Aorta (tissue), 5 donors: ENCODE data around the gene CACNA1E. TPM values are rescaled to one million over a fixed set of nuclear protein-coding genes. Genes with fewer than 3 reads are reported as not detected.

Experiments used
- ATAC-seq: fragments of 200-7000 bp; cut with Tn5 transposase; one replicate; pipeline ENCODE4 v1.9.1; 2022; ENCODE audit warnings: moderate library complexity; ENCODE audit not compliant: low FRiP score
- DNase-seq, 2 donors: peaks; one replicate each; pipeline ENCODE4 v3.0.0-alpha.2; 2020
- H3K27ac ChIP-seq, 2 donors: one replicate each; pipeline ENCODE4 v1.5.1; 2013; ENCODE audit warnings: low read length in 2 of 2, mild to moderate bottlenecking in 2 of 2, moderate library complexity in 2 of 2, control low read depth in 1 of 2, inconsistent platforms in 1 of 2, low read depth in 1 of 2
- H3K27me3 ChIP-seq, 2 donors: one replicate each; pipeline ENCODE4 v1.6.1; 2013; ENCODE audit warnings: control low read depth in 1 of 2, low read length in 1 of 2, mild to moderate bottlenecking in 1 of 2, moderate library complexity in 1 of 2; ENCODE audit not compliant: insufficient read depth in 2 of 2, control insufficient read depth in 1 of 2
- H3K36me3 ChIP-seq, 2 donors: one replicate each; pipeline ENCODE4 v1.6.1; 2013; ENCODE audit warnings: control low read depth in 1 of 2, low read length in 1 of 2, mild to moderate bottlenecking in 1 of 2; ENCODE audit not compliant: insufficient read depth in 2 of 2, control insufficient read depth in 1 of 2
- H3K4me1 ChIP-seq, 2 donors: one replicate each; pipeline ENCODE4 v1.6.1; 2013; ENCODE audit warnings: low read length in 2 of 2, control low read depth in 1 of 2, mild to moderate bottlenecking in 1 of 2, moderate library complexity in 1 of 2; ENCODE audit not compliant: insufficient read depth in 2 of 2, control insufficient read depth in 1 of 2
- H3K4me3 ChIP-seq, 2 donors: one replicate each; pipeline ENCODE4 v1.5.1; 2013; ENCODE audit warnings: low read length in 2 of 2, control low read depth in 1 of 2, mild to moderate bottlenecking in 1 of 2
- H3K9me3 ChIP-seq: one replicate; pipeline ENCODE4 v1.6.1; 2013; ENCODE audit warnings: mild to moderate bottlenecking, low read length; ENCODE audit not compliant: control insufficient read depth
- WGBS, 2 donors: extraction: QIAGEN DNeasy Blood & Tissue Kit; methylation state at CpG; one replicate each; pipeline ENCODE4 v1.1.7; 2013; 5-methylcytosine and 5-hydroxymethylcytosine counted together
- intact Hi-C, 2 donors: fragments of 100-400 bp; cut with DNase I; formaldehyde crosslinking; loops; one replicate each; pipeline versions ENCODE4 v1.14.2 to v1.15.0; 2022
- polyA plus RNA-seq, 2 donors: library from polyadenylated mRNA; stranded (reverse); fragments of 200-250 nt; gene quantifications; one replicate each; pipeline ENCODE4 v1.2.3, GENCODE V29; 2013
- total RNA-seq, 2 donors: library from RNA; stranded (reverse); fragmentation: NEBNext Ultra II Directional; extraction: Animal tissue kit (Norgen Biotek cat#: 25700); gene quantifications; one replicate each; pipeline ENCODE4 v1.2.1, GENCODE V29; 2021
- donor health status: healthy with polysubstance abuse.
- donor health status: Bipolar disorder and iron deficiency.
- donor health status: DM: no; HTN: no; CAD: no.
- donor health status: DM: no; HTN: no; CAD: no.
- donor health status: DM: yes; HTN: yes; CAD: no.

Gene CACNA1E
- total and polyA plus RNA-seq, 4 donors = 0.06 to 0.19 TPM; not detected in 2

DNA sequence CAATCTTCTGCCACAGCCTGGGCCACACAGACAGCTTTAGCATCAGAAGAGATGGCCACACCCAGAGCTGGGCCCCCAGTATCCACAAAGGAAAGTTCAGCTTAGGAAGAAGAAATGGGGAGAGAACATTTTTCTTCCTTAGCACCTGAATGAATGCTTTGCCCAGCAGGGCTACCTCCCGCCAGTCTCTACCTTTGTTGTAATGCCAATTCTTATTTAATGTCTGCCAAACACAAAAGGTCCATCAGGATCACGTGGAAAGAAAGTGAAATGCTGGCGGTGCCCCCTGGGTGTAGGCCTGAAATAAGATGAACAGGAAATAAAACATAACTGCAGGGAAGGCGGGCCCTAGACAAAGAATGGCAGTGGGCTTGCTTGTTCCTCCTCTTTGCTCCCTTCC, 125.6 kb downstream of the CACNA1E start:
- Histone ChIP-seq H3K36me3 (no peaks in the 10 kb centered on the region), H3K27ac (no peak overlapping the region), H3K27me3 (peaks cover 0 to 4% of the 10 kb centered on the region in 2 donors), H3K9me3 (peaks cover 8% of the 10 kb centered on the region), H3K4me1 (no peaks in the 10 kb centered on the region), H3K4me3 (no peak overlapping the region)
- intact Hi-C loops = no loop called here
- ATAC-seq (no peak), DNase-seq (no peak)
- 43 to 55% methylated on average over 4 of the region's 4 CpGs for WGBS, 2 donors

DNA sequence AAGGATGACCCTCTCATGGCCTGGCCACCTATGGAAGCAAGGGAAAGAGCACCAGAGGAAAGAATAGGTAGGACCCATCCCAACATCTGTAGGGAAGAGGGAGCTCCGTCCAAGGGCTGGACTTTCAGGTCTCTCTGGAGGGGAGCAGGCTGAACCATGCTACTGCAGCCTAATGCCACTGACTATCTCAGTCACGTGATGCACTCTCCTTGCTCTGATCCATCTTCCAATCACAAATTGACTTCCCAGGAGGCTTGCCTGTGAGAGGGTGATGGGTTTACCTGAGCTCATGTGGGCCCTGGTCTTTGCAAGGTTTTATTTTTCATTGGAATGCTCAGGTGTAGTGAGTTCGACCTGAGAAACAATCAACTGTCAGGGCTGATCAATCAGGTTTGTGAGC, 128.8 kb downstream of the CACNA1E start:
- Histone ChIP-seq H3K27me3 (peaks cover 0 to 4% of the 10 kb centered on the region in 2 donors), H3K36me3 (no peaks in the 10 kb centered on the region), H3K4me1 (no peaks in the 10 kb centered on the region), H3K4me3 (no peak overlapping the region), H3K9me3 (peaks cover 5% of the 10 kb centered on the region), H3K27ac (no peak overlapping the region)
- WGBS, 2 donors = 74 to 81% methylated on average over 3 of the region's 3 CpGs
- ATAC-seq (no peak), DNase-seq (no peak)
- intact Hi-C loops = no loop called here

DNA sequence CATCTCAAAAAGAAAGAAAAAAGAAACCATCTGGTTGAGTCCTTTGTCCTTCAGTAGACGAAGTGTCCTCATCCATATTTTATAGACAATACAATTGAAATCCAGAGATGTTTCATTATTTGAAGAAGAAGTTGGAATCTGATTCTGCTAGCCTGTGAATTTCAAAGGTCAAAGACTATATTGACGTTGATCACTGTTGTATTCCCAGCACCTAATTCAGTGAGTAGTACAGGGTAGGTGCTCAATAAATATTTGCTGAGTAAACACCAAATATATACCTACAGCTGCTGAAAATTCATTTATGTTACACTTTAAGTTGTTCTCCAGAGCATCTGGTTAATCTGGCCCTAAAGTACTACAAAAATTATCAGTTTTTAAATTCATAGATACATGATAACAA, 135.2 kb downstream of the CACNA1E start:
- Histone ChIP-seq H3K27me3 (no peaks in the 10 kb centered on the region), H3K27ac (no peak overlapping the region), H3K9me3 (peaks cover 2% of the 10 kb centered on the region), H3K4me1 (no peaks in the 10 kb centered on the region), H3K36me3 (no peaks in the 10 kb centered on the region), H3K4me3 (no peak overlapping the region)
- ATAC-seq (no peak), DNase-seq (no peak)
- 22 to 23% methylated on average over 2 of the region's 2 CpGs for WGBS, 2 donors
- intact Hi-C loops = no loop called here

DNA sequence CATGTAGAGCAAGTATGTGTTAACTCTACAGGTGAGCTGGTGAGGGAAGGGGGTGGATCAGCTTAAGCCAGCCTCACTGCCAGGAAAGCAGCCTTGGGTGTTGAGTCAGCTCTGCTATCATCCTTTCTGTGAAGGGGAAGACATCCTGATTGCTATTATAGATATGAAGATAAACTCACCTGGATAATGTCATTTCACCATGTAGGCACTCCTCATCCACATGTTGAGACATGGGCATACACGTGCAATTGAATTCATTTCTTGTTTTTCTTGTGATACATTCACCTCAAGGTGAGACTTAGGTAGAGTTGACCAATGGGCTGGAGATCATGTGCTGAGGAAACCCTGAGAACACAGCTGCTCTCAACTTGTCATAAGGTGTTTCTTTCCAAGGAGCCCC, 136.9 kb downstream of the CACNA1E start:
- DNase-seq (no peak), ATAC-seq (no peak)
- Histone ChIP-seq H3K4me3 (no peak overlapping the region), H3K27me3 (no peaks in the 10 kb centered on the region), H3K9me3 (peaks cover 4% of the 10 kb centered on the region), H3K4me1 (no peaks in the 10 kb centered on the region), H3K36me3 (no peaks in the 10 kb centered on the region), H3K27ac (no peak overlapping the region)
- WGBS, 2 donors = 81 to 85% methylated on average over 1 of the region's 1 CpG
- intact Hi-C loops = no loop called here

DNA sequence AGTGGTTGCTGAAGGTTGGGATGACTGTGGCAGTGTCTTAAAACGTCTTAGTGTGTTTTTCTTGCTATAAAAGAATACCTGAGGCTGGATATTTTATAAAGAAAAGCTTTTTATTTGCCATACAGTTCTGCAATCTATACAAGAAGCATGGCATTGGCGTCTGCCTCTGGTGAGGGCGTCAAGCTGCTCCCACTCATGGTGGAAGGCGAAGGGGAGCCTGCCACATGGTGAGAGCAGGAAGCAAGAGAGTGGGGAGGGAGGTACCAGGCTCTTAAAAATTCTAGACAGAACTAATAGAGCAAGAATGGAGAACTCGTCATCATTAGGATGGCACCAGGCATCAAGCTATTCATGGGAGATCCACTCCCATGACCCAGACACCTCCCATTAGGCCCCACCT, 140.5 kb downstream of the CACNA1E start:
- no peak overlapping the region for H3K27ac ChIP-seq
- no peaks in the 10 kb centered on the region for H3K4me1 ChIP-seq
- intact Hi-C loops = no loop called here
- H3K9me3 ChIP-seq = peaks cover 2% of the 10 kb centered on the region
- WGBS, 2 donors = 45 to 48% methylated on average over 5 of the region's 5 CpGs
- DNase-seq = no peak
- no peaks in the 10 kb centered on the region for H3K27me3 ChIP-seq
- no peak for ATAC-seq
- no peaks in the 10 kb centered on the region for H3K36me3 ChIP-seq
- no peak overlapping the region for H3K4me3 ChIP-seq

DNA sequence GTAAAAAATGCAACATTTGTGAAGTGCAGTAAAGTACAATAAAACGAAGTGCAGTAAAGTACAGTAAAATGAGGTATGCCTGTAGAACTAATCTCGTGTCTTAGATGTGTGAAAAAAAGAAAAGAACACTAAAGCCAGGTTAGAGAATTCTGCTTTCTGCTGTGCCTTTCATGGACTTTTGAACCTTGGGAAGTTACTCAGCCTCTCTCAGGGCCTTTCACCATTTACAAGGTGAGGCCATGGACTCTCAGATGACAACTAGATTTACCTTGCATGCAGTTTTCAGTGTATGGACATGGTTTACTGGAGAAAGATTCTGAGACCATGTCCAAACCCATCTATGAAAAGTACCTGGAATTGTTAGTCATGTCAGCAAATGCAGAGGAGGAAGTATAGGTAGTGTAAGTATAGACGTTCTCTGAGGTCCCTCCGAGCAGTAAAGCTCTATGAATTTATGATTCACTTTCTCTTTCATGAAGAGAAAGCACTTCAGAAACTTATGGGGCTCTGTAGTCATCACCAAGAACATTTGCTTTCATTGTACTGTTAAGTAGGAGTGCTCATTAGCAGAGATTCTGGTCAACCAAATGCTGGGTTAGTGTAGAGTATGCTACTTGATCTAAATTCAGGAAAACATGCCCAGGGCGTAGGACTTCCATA, 143.1 kb downstream of the CACNA1E start:
- ATAC-seq = no peak
- intact Hi-C loops = no loop called here
- H3K9me3 ChIP-seq = peaks cover 2% of the 10 kb centered on the region

DNA sequence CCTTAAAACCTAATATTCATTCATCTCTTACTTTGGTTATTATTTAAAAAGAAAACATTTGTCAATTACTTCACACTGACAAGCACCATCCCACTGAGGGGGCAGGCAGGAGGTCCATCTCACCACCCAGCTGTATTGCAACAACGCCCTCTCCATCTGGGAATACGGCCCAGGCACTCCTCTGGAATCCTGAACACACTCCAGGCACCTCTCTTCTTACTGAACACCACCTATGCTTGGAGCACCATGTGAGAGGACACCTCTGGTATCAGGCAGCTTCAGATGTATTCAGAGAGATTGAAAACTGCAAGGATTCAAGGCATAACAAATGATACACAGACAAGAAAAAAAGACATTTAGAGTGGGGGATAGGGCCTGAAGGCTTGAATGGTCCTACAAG, 147.1 kb downstream of the CACNA1E start:
- Histone ChIP-seq H3K27me3 (no peaks in the 10 kb centered on the region), H3K9me3 (no peaks in the 10 kb centered on the region), H3K36me3 (no peaks in the 10 kb centered on the region), H3K4me3 (no peak overlapping the region), H3K4me1 (no peaks in the 10 kb centered on the region), H3K27ac (no peak overlapping the region)
- intact Hi-C loops = no loop called here
- 49 to 72% methylated on average over 2 of the region's 2 CpGs for WGBS, 2 donors
- no peak for DNase-seq
- ATAC-seq = no peak

More for the DNA sequence above, 143.1 kb downstream of the CACNA1E start:
- Histone ChIP-seq H3K27ac (no peak overlapping the region), H3K4me1 (no peaks in the 10 kb centered on the region), H3K4me3 (no peak overlapping the region), H3K27me3 (no peaks in the 10 kb centered on the region), H3K36me3 (no peaks in the 10 kb centered on the region)
- WGBS, 2 donors = 53 to 61% methylated on average over 5 of the region's 5 CpGs
- DNase-seq = no peak

DNA sequence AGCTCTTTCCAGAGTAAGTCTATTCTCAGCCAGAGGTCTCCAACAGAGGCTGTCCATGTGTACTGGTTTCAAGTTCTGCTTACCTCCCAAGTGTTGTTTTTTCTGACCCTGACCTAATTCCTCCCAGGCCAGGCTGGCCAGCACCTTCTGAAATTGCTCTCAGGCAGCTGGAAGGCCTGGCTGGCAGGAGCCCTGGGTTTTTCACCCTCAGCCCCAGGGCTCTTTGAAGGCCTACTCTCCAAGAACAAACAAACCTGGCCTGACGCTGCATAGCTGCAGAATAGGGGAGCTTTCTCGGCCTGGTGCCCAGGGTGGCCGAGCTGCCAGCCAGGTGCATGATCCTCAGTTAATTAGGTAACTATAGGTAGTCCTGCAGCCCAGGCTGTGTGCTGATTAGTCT, 147.5 kb downstream of the CACNA1E start:
- DNase-seq (no peak), ATAC-seq (no peak)
- no peaks in the 10 kb centered on the region for H3K36me3 ChIP-seq
- WGBS, 2 donors = 54 to 60% methylated on average over 3 of the region's 3 CpGs
- no peaks in the 10 kb centered on the region for H3K27me3 ChIP-seq
- no peak overlapping the region for H3K4me3 ChIP-seq
- no peaks in the 10 kb centered on the region for H3K9me3 ChIP-seq
- H3K27ac ChIP-seq = no peak overlapping the region
- no peaks in the 10 kb centered on the region for H3K4me1 ChIP-seq
- intact Hi-C loops = no loop called here

DNA sequence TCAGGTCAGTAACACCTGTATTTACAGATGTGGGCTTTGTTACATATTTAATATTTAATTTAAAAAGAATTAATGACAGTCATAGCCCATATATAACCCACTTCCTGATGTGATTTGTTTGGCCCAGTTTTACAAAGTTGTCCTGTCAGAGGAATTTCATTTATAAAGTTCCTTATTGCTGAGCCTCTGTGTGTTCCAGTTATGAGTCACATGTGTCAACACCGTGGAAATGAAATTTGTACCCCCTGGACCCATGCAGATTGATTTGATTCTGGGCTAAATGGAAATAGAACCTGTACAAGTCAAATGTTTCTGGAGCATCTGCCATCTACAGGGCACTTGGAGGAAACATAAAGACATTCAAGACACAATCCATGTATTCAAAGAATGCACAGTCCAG, 149.2 kb downstream of the CACNA1E start:
- intact Hi-C loops = no loop called here
- WGBS, 2 donors = 54 to 68% methylated on average over 1 of the region's 1 CpG
- no peak for DNase-seq
- Histone ChIP-seq H3K27ac (no peak overlapping the region), H3K4me3 (no peak overlapping the region), H3K36me3 (no peaks in the 10 kb centered on the region), H3K9me3 (no peaks in the 10 kb centered on the region), H3K27me3 (no peaks in the 10 kb centered on the region), H3K4me1 (no peaks in the 10 kb centered on the region)
- no peak for ATAC-seq
